GDM1 (cell line): ENCODE results near the gene ADAMTS2.
"Not testable (repeated sequence)": the region's sequence is repeated elsewhere in the genome, so short reads cannot be mapped to it uniquely, and the experiment has no call there.

Source experiments
- DNase-seq: peaks from one replicate; lab custom pipeline; 2025; lab: John Stamatoyannopoulos, UW

The ADAMTS2 gene

GRCh38 chr5:179296150-179296821 is 49.0 kb downstream of the ADAMTS2 start:
- DNase-seq = no peak

- DNase-seq = no peak
These were observed 49.5 kb downstream of the ADAMTS2 start for GRCh38 chr5:179295778-179296149.

- no peak for DNase-seq
These were observed 50.1 kb downstream of the ADAMTS2 start for GRCh38 chr5:179294891-179295777.

GRCh38 chr5:179294131-179294780 is 51.0 kb downstream of the ADAMTS2 start:
- DNase-seq = no peak

- DNase-seq = no peak
These were observed 52.3 kb downstream of the ADAMTS2 start for GRCh38 chr5:179292681-179293635.

GRCh38 chr5:179292202-179292601 is 53.1 kb downstream of the ADAMTS2 start:
- no peak for DNase-seq

GRCh38 chr5:179290681-179291540 is 54.4 kb downstream of the ADAMTS2 start:
- DNase-seq = no peak

- no peak for DNase-seq
These were observed 55.4 kb downstream of the ADAMTS2 start for GRCh38 chr5:179289756-179290385.

- no peak for DNase-seq
These were observed 56.5 kb downstream of the ADAMTS2 start for GRCh38 chr5:179288809-179289185.

GRCh38 chr5:179288101-179288808 is 57.0 kb downstream of the ADAMTS2 start:
- no peak for DNase-seq

GRCh38 chr5:179287631-179288030 is 57.6 kb downstream of the ADAMTS2 start:
- no peak for DNase-seq

- no peak for DNase-seq
These were observed 58.2 kb downstream of the ADAMTS2 start for GRCh38 chr5:179287071-179287470.

- DNase-seq = not testable (repeated sequence)
These were observed 59.5 kb downstream of the ADAMTS2 start for GRCh38 chr5:179285776-179286162.

- DNase-seq = no peak
These were observed 60.3 kb downstream of the ADAMTS2 start for GRCh38 chr5:179284751-179285631.

GRCh38 chr5:179283908-179284307 is 61.4 kb downstream of the ADAMTS2 start:
- DNase-seq = not testable (repeated sequence)

GRCh38 chr5:179281694-179282093 is 63.6 kb downstream of the ADAMTS2 start:
- no peak for DNase-seq

GRCh38 chr5:179280095-179280490 is 65.2 kb downstream of the ADAMTS2 start:
- DNase-seq = no peak

- no peak for DNase-seq
These were observed 65.7 kb downstream of the ADAMTS2 start for GRCh38 chr5:179279347-179280094.
